Suprapubic skin (tissue), 4 donors: ENCODE results near the gene CCDC190. TPM values are rescaled to one million over a fixed set of nuclear protein-coding genes. Genes with fewer than 3 reads are reported as not detected.
"Not testable (repeated sequence)": the region's sequence is repeated elsewhere in the genome, so short reads cannot be mapped to it uniquely, and the experiment has no call there.

Experiments used
- DNase-seq, 2 donors: peaks; one replicate each; pipeline ENCODE4 v3.0.0-alpha.2; 2019; ENCODE audit warnings: low spot score in 2 of 2
- H3K27ac ChIP-seq: fragments of 200-600 bp; sonication (generic); one replicate; pipeline ENCODE4 v1.5.1; 2019
- H3K27me3 ChIP-seq: fragments of 200-600 bp; sonication (generic); one replicate; pipeline ENCODE4 v1.5.1; 2019
- H3K36me3 ChIP-seq: fragments of 200-600 bp; sonication (generic); one replicate; pipeline ENCODE4 v1.5.1; 2019
- H3K4me1 ChIP-seq: fragments of 200-600 bp; sonication (generic); one replicate; pipeline ENCODE4 v1.5.1; 2019
- H3K4me3 ChIP-seq: fragments of 200-600 bp; sonication (generic); one replicate; pipeline ENCODE4 v1.5.1; 2019; ENCODE audit warnings: mild to moderate bottlenecking
- H3K9me3 ChIP-seq: fragments of 200-600 bp; sonication (generic); one replicate; pipeline ENCODE4 v1.5.1; 2019
- CTCF ChIP-seq, 2 donors: fragments of 200-600 bp in 1 of 2; fragments of 450-650 bp in 1 of 2; sonication (generic) in 1 of 2; IDR thresholded peaks; one replicate each; pipeline ENCODE4 v1.5.1; 2016 to 2019; ENCODE audit warnings: antibody characterized with exemption in 2 of 2, mild to moderate bottlenecking in 1 of 2, moderate library complexity in 1 of 2
- EP300 ChIP-seq: sonication (generic); formaldehyde crosslinking; IDR thresholded peaks from one replicate; pipeline ENCODE4 v1.6.1; 2017; ENCODE audit warnings: antibody characterized with exemption
- POLR2A ChIP-seq, 2 donors: fragments of 450-650 bp; IDR thresholded peaks; one replicate each; pipeline ENCODE4 v1.6.1; 2017; ENCODE audit warnings: antibody characterized with exemption in 2 of 2, mild to moderate bottlenecking in 2 of 2, moderate library complexity in 2 of 2
- POLR2AphosphoS5 ChIP-seq, 3 donors: sonication (generic); formaldehyde crosslinking; IDR thresholded peaks; one replicate each; pipeline ENCODE4 v1.6.1; 2017; ENCODE audit warnings: antibody characterized with exemption in 3 of 3
- WGBS: methylation state at CpG from one replicate; pipeline ENCODE4 v1.1.5; 2018; 5-methylcytosine and 5-hydroxymethylcytosine counted together
- total RNA-seq, 4 donors: library from RNA; depleted of rRNA; stranded (reverse); fragments of >200 nt; gene quantifications; one replicate each; pipeline ENCODE4 v1.1.0, GENCODE V29; 2016

Gene CCDC190
- total RNA-seq, 4 donors from 2014 or later: not detected

- Histone ChIP-seq H3K4me3 (peak overlapping the region; percentile 46), H3K9me3 (no peaks in the 10 kb centered on the region), H3K4me1 (peaks cover 12% of the 10 kb centered on the region), H3K27me3 (peaks cover 12% of the 10 kb centered on the region), H3K36me3 (no peaks in the 10 kb centered on the region), H3K27ac (no peak overlapping the region)
- TF ChIP-seq POLR2AphosphoS5 (IDR thresholded peaks at IDR 0.05): no peak
- TF ChIP-seq POLR2A (IDR thresholded peaks at IDR 0.05): no peak
- no peak for TF ChIP-seq CTCF (IDR thresholded peaks at IDR 0.05)
- no peak for TF ChIP-seq EP300
- WGBS: 5% methylated on average over 31 of the region's 44 CpGs
- DNase-seq: no peak
These were observed 38.4 kb downstream of the CCDC190 start for GRCh38 chr1:162822391-162823200.

- WGBS: 100% methylated on average over 1 of the region's 1 CpG
- not testable (repeated sequence) for H3K4me3 ChIP-seq, H3K9me3 ChIP-seq, H3K36me3 ChIP-seq, H3K27me3 ChIP-seq, DNase-seq, H3K27ac ChIP-seq
- peaks cover 12% of the 10 kb centered on the region for H3K4me1 ChIP-seq
These were observed 42.3 kb downstream of the CCDC190 start for GRCh38 chr1:162818666-162819065.

GRCh38 chr1:162818136-162818535 lies 42.8 kb downstream of the CCDC190 start:
- not testable (repeated sequence) for DNase-seq, H3K27me3 ChIP-seq, H3K4me3 ChIP-seq, H3K36me3 ChIP-seq, H3K27ac ChIP-seq, H3K9me3 ChIP-seq
- peaks cover 12% of the 10 kb centered on the region for H3K4me1 ChIP-seq
- WGBS: 87% methylated on average over 2 of the region's 2 CpGs

DNA sequence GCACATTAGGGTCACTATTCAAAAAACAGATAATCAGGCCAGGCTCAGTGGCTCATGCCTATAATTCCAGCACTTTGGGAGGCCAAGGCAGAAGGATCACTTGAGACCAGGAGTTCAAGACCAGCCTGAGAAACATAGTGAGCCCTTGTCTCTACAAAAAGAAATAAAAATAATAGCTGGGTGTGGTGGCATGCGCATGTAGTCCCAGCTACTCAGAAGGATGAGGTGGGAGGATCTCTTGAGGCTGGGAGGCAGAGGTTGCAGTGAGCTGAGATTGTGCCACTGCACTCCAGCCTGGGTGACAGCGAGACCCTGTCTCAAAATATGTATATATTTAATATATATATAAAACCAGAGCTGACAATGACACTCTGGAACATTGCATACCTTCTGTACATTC lies 48.6 kb downstream of the CCDC190 start:
- H3K27me3 ChIP-seq, H3K27ac ChIP-seq, H3K36me3 ChIP-seq, H3K4me1 ChIP-seq, DNase-seq, H3K4me3 ChIP-seq, H3K9me3 ChIP-seq: not testable (repeated sequence)
- 98% methylated on average over 2 of the region's 2 CpGs for WGBS

- peaks cover 30% of the 10 kb centered on the region for H3K36me3 ChIP-seq
- not testable (repeated sequence) for H3K4me3 ChIP-seq, H3K27ac ChIP-seq, H3K4me1 ChIP-seq, DNase-seq, H3K9me3 ChIP-seq, H3K27me3 ChIP-seq
- WGBS: 83% methylated on average over 2 of the region's 2 CpGs
These were observed 53.5 kb downstream of the CCDC190 start for GRCh38 chr1:162807503-162807902.

Other genes with a start within 250 kb of the CCDC190 start
- gene DDR2, start 228.7 kb downstream of the CCDC190 start, total RNA-seq: 10 to 100 TPM in 2 of 4 donors, 1 to 10 TPM in 2; 7.7 to 50.2 (median 13.8) TPM
- gene HSD17B7, start 70.5 kb downstream of the CCDC190 start, total RNA-seq: 10 to 100 TPM; 18.4 to 43.0 (median 20.3) TPM
- gene RGS4, start 208.2 kb upstream of the CCDC190 start, total RNA-seq: not detected